ENCODE data around the gene SLC43A2.
"Not testable (repeated sequence)": the region's sequence is repeated elsewhere in the genome, so short reads cannot be mapped to it uniquely, and the experiment has no call there.

SLC43A2 gene

GRCh38 chr17:1661045-1661444 lies 32.4 kb upstream of the SLC43A2 start:
- no peaks in the 10 kb centered on the region for H3K79me2 ChIP-seq (ENCODE audit: insufficient read depth, low read depth)
- H2AFZ ChIP-seq (ENCODE audit: low read depth): no peak overlapping the region
- no peak overlapping the region for H3K4me2 ChIP-seq
- no peak overlapping the region for H3K9ac ChIP-seq
- no peaks in the 10 kb centered on the region for H3K4me1 ChIP-seq (ENCODE audit: low read depth, poor library complexity, severe bottlenecking)
- peaks cover 4% of the 10 kb centered on the region; the same call in 1 of the 2 replicates for H3K36me3 ChIP-seq (ENCODE audit: insufficient read depth)
- H3K27ac ChIP-seq: no peak overlapping the region
- no peaks in the 10 kb centered on the region for H3K27me3 ChIP-seq (ENCODE audit: insufficient read depth, low read depth)
- TF ChIP-seq, protein P1, sequence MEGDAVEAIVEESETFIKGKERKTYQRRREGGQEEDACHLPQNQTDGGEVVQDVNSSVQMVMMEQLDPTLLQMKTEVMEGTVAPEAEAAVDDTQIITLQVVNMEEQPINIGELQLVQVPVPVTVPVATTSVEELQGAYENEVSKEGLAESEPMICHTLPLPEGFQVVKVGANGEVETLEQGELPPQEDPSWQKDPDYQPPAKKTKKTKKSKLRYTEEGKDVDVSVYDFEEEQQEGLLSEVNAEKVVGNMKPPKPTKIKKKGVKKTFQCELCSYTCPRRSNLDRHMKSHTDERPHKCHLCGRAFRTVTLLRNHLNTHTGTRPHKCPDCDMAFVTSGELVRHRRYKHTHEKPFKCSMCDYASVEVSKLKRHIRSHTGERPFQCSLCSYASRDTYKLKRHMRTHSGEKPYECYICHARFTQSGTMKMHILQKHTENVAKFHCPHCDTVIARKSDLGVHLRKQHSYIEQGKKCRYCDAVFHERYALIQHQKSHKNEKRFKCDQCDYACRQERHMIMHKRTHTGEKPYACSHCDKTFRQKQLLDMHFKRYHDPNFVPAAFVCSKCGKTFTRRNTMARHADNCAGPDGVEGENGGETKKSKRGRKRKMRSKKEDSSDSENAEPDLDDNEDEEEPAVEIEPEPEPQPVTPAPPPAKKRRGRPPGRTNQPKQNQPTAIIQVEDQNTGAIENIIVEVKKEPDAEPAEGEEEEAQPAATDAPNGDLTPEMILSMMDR (conservative IDR thresholded peaks at IDR 0.05; ENCODE audit: low read depth, low read length): no peak
- no peak overlapping the region for H3K4me3 ChIP-seq (IDR thresholded peaks at IDR 0.05; ENCODE audit: insufficient read depth, low read depth, low read length)
- no peaks in the 10 kb centered on the region for H4K20me1 ChIP-seq (ENCODE audit: insufficient read depth)

GRCh38 chr17:1658100-1658499 lies 29.5 kb upstream of the SLC43A2 start:
- no peak overlapping the region for H2AFZ ChIP-seq (ENCODE audit: low read depth)
- H3K4me1 ChIP-seq (ENCODE audit: low read depth, poor library complexity, severe bottlenecking): no peaks in the 10 kb centered on the region
- peaks cover 4% of the 10 kb centered on the region; the same call in 1 of the 2 replicates for H3K36me3 ChIP-seq (ENCODE audit: insufficient read depth)
- no peak overlapping the region for H3K4me3 ChIP-seq (IDR thresholded peaks at IDR 0.05; ENCODE audit: insufficient read depth, low read depth, low read length)
- H3K27me3 ChIP-seq (ENCODE audit: insufficient read depth, low read depth): no peaks in the 10 kb centered on the region
- H3K27ac ChIP-seq: no peak overlapping the region
- no peak overlapping the region for H3K4me2 ChIP-seq
- H3K9ac ChIP-seq: no peak overlapping the region
- no peaks in the 10 kb centered on the region for H3K79me2 ChIP-seq (ENCODE audit: insufficient read depth, low read depth)
- no peaks in the 10 kb centered on the region for H4K20me1 ChIP-seq (ENCODE audit: insufficient read depth)
- TF ChIP-seq, protein P1 (conservative IDR thresholded peaks at IDR 0.05; ENCODE audit: low read depth, low read length): no peak

GRCh38 chr17:1653735-1654134 lies 25.1 kb upstream of the SLC43A2 start:
- Histone ChIP-seq H3K27me3 (ENCODE audit: insufficient read depth, low read depth) (no peaks in the 10 kb centered on the region), H3K4me3 (IDR thresholded peaks at IDR 0.05; ENCODE audit: insufficient read depth, low read depth, low read length) (no peak overlapping the region), H2AFZ (ENCODE audit: low read depth) (no peak overlapping the region), H3K4me2 (no peak overlapping the region), H3K9ac (no peak overlapping the region), H4K20me1 (ENCODE audit: insufficient read depth) (no peaks in the 10 kb centered on the region), H3K4me1 (ENCODE audit: low read depth, poor library complexity, severe bottlenecking) (no peaks in the 10 kb centered on the region), H3K79me2 (ENCODE audit: insufficient read depth, low read depth) (no peaks in the 10 kb centered on the region), H3K36me3 (ENCODE audit: insufficient read depth) (peaks cover 4% of the 10 kb centered on the region; the same call in 1 of the 2 replicates), H3K27ac (no peak overlapping the region)
- TF ChIP-seq, protein P1 (conservative IDR thresholded peaks at IDR 0.05; ENCODE audit: low read depth, low read length): no peak

DNA sequence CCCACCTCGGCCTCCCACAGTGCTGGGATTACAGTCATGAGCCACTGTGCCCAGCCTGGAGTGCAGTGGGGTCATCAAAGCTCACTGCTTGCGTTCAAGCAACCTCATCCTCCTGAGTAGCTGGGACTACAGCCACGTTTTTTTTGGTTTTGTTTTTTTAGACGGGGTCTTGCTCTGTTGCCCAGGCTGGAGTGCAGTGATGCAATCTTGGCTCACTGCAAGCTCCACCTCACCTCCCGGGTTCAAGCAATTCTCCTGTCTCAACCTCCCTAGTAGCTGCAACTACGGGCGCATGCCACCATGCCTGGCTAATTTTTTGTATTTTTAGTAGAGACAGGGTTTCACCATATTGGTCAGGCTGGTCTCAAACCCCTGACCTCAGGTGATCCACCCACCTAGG lies 24.2 kb upstream of the SLC43A2 start:
- H3K27me3 ChIP-seq (ENCODE audit: insufficient read depth, low read depth); H3K27ac ChIP-seq; H3K9ac ChIP-seq; H3K36me3 ChIP-seq (ENCODE audit: insufficient read depth); H3K4me2 ChIP-seq; H3K4me3 ChIP-seq (IDR thresholded peaks at IDR 0.05; ENCODE audit: insufficient read depth, low read depth, low read length); H3K79me2 ChIP-seq (ENCODE audit: insufficient read depth, low read depth); H4K20me1 ChIP-seq (ENCODE audit: insufficient read depth); H3K4me1 ChIP-seq (ENCODE audit: low read depth, poor library complexity, severe bottlenecking); H2AFZ ChIP-seq (ENCODE audit: low read depth): not testable (repeated sequence)

DNA sequence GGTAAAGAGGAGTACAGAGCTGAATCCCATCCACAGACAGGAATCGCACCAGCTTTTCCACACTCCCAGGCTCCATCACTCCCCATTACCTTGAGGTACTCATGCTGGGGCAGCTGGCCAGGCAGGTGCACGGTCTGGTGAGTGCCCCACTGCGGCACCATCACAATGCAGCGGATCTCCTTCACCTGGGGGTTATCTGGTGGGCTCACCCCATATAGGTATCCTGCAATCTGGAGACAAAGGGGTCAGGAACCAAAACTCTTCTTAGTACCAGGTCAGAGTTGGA lies 22.9 kb upstream of the SLC43A2 start:
- TF ChIP-seq, protein P1 (conservative IDR thresholded peaks at IDR 0.05; ENCODE audit: low read depth, low read length): no peak
- no peaks in the 10 kb centered on the region; the same call in 1 of the 2 replicates for H3K36me3 ChIP-seq (ENCODE audit: insufficient read depth)

More for the DNA sequence above, 22.9 kb upstream of the SLC43A2 start:
- Histone ChIP-seq H3K4me3 (IDR thresholded peaks at IDR 0.05; ENCODE audit: insufficient read depth, low read depth, low read length) (no peak overlapping the region), H3K4me1 (ENCODE audit: low read depth, poor library complexity, severe bottlenecking) (no peaks in the 10 kb centered on the region), H2AFZ (ENCODE audit: low read depth) (no peak overlapping the region), H3K9ac (no peak overlapping the region), H4K20me1 (ENCODE audit: insufficient read depth) (no peaks in the 10 kb centered on the region), H3K79me2 (ENCODE audit: insufficient read depth, low read depth) (no peaks in the 10 kb centered on the region), H3K4me2 (no peak overlapping the region; the same call in 1 of the 2 replicates), H3K27ac (no peak overlapping the region), H3K27me3 (ENCODE audit: insufficient read depth, low read depth) (no peaks in the 10 kb centered on the region)
